Kidney epithelial cell (primary cell): ENCODE data around the gene SLX9. TPM values are rescaled to one million over a fixed set of nuclear protein-coding genes. Genes with fewer than 3 reads are reported as not detected.

Experiments used
- DNase-seq: peaks from one replicate; pipeline ENCODE4 v3.0.0-alpha.2; 2010; ENCODE audit warnings: low read depth
- H3K27me3 ChIP-seq: 2 replicates; pipeline ENCODE4 v1.6.0; 2011; ENCODE audit warnings: low read length; ENCODE audit not compliant: control insufficient read depth, insufficient read depth
- H3K36me3 ChIP-seq: 2 replicates; pipeline ENCODE4 v1.5.1; 2011; ENCODE audit warnings: low read length; ENCODE audit not compliant: control insufficient read depth, insufficient read depth
- H3K4me3 ChIP-seq: 2 replicates; pipeline ENCODE4 v1.5.1; 2011; ENCODE audit warnings: low read depth, mild to moderate bottlenecking, control low read depth, low read length
- CTCF ChIP-seq: IDR thresholded peaks from 2 replicates; pipeline ENCODE4 v1.5.1; 2011; ENCODE audit warnings: mild to moderate bottlenecking, moderate library complexity, low read length, control low read depth, inconsistent platforms; ENCODE audit not compliant: insufficient read depth, poor library complexity, severe bottlenecking
- total RNA-seq: library from RNA; depleted of rRNA; stranded (reverse); fragments of >200 nt; gene quantifications from 2 replicates; pipeline ENCODE4 v1.2.3, GENCODE V29; 2015

SLX9 gene
- total RNA-seq, 1 donor from 2014 or later = 38.6 TPM

- H3K27me3 ChIP-seq = no peaks in the 10 kb centered on the region
- no peak for TF ChIP-seq CTCF
- no peaks in the 10 kb centered on the region for H3K36me3 ChIP-seq
- DNase-seq = no peak
- no peak overlapping the region for H3K4me3 ChIP-seq
These were observed 17.4 kb downstream of the SLX9 start for GRCh38 chr21:44957047-44957831.

GRCh38 chr21:44957901-44958451 is 18.1 kb downstream of the SLX9 start:
- H3K36me3 ChIP-seq = no peaks in the 10 kb centered on the region
- no peak for TF ChIP-seq CTCF

GRCh38 chr21:44958471-44959191 is 18.8 kb downstream of the SLX9 start:
- H3K27me3 ChIP-seq = no peaks in the 10 kb centered on the region
- no peaks in the 10 kb centered on the region for H3K36me3 ChIP-seq
- H3K4me3 ChIP-seq = no peak overlapping the region
- no peak for TF ChIP-seq CTCF
- DNase-seq = no peak

More at GRCh38 chr21:44957901-44958451, 18.1 kb downstream of the SLX9 start:
- Histone ChIP-seq H3K27me3 (no peaks in the 10 kb centered on the region), H3K4me3 (no peak overlapping the region)
- DNase-seq = no peak

- Histone ChIP-seq H3K36me3 (no peaks in the 10 kb centered on the region), H3K27me3 (no peaks in the 10 kb centered on the region), H3K4me3 (no peak overlapping the region)
- no peak for DNase-seq
- no peak for TF ChIP-seq CTCF
These were observed 19.7 kb downstream of the SLX9 start for GRCh38 chr21:44959376-44960091.

GRCh38 chr21:44960141-44961092 is 20.6 kb downstream of the SLX9 start:
- no peak for DNase-seq

More at GRCh38 chr21:44960141-44961092, 20.6 kb downstream of the SLX9 start:
- H3K4me3 ChIP-seq = no peak overlapping the region
- TF ChIP-seq CTCF = no peak
- H3K36me3 ChIP-seq = no peaks in the 10 kb centered on the region
- H3K27me3 ChIP-seq = no peaks in the 10 kb centered on the region
